OCI-LY1 (cell line): ENCODE results near the gene KREMEN1.

Experiments
- H2AFZ ChIP-seq: fragments of 200-600 bp; sonication (generic), shearing (Covaris generic); 2 replicates; pipeline ENCODE4 v1.6.0; 2014; ENCODE audit warnings: antibody characterized with exemption, mild to moderate bottlenecking, low read length
- H3F3A ChIP-seq: fragments of 200-600 bp; sonication (generic), shearing (Covaris generic); 2 replicates; pipeline ENCODE4 v1.6.0; 2014; ENCODE audit warnings: mild to moderate bottlenecking, antibody characterized with exemption, low read length, moderate library complexity; ENCODE audit not compliant: insufficient read depth
- H3K27ac ChIP-seq: fragments of 200-600 bp; sonication (generic); 2 replicates; pipeline ENCODE4 v1.5.1; 2014; ENCODE audit warnings: low read length, mixed run types, mild to moderate bottlenecking, low read depth; ENCODE audit not compliant: poor library complexity, severe bottlenecking
- H3K27me3 ChIP-seq: fragments of 200-600 bp; sonication (generic); 2 replicates; pipeline ENCODE4 v1.6.0; 2014; ENCODE audit warnings: antibody characterized with exemption, mild to moderate bottlenecking, low read length, moderate library complexity; ENCODE audit not compliant: insufficient read depth
- H3K36me3 ChIP-seq: fragments of 200-600 bp; sonication (generic); 2 replicates; pipeline ENCODE4 v1.6.1; 2014; ENCODE audit warnings: mild to moderate bottlenecking, antibody characterized with exemption, low read length, moderate library complexity, mixed read lengths; ENCODE audit not compliant: insufficient read depth
- H3K4me1 ChIP-seq: fragments of 200-600 bp; sonication (generic); 2 replicates; pipeline ENCODE4 v1.5.1; 2014; ENCODE audit warnings: mild to moderate bottlenecking, low read length, moderate library complexity; ENCODE audit not compliant: insufficient read depth, severe bottlenecking
- H3K4me2 ChIP-seq: fragments of 200-600 bp; sonication (generic), shearing (Covaris generic); 2 replicates; pipeline ENCODE4 v1.6.1; 2014; ENCODE audit warnings: low read length
- H3K4me3 ChIP-seq: fragments of 200-600 bp; sonication (generic); 2 replicates; pipeline ENCODE4 v1.5.1; 2014; ENCODE audit warnings: low read length, low read depth, mild to moderate bottlenecking, mixed read lengths; ENCODE audit not compliant: poor library complexity, severe bottlenecking
- H3K79me2 ChIP-seq: fragments of 200-600 bp; shearing (Covaris generic); 2 replicates; pipeline ENCODE4 v1.6.1; 2016; ENCODE audit warnings: mixed run types, low read length, mixed read lengths; ENCODE audit not compliant: insufficient read depth
- H3K9ac ChIP-seq: fragments of 200-600 bp; sonication (generic), shearing (Covaris generic); 2 replicates; pipeline ENCODE4 v1.6.1; 2014; ENCODE audit warnings: mild to moderate bottlenecking, low read length, mixed read lengths
- H3K9me2 ChIP-seq: fragments of 200-600 bp; sonication (generic), shearing (Covaris generic); 2 replicates; pipeline ENCODE4 v1.6.1; 2014; ENCODE audit warnings: low read depth, mild to moderate bottlenecking, low read length, mixed read lengths
- H3K9me3 ChIP-seq: fragments of 200-600 bp; shearing (Covaris generic); 2 replicates; pipeline ENCODE4 v1.6.1; 2014; ENCODE audit warnings: low read length, mixed read lengths
- H4K20me1 ChIP-seq: fragments of 200-600 bp; sonication (generic), shearing (Covaris generic); 2 replicates; pipeline ENCODE4 v1.6.0; 2016; ENCODE audit warnings: mild to moderate bottlenecking, low read length; ENCODE audit not compliant: insufficient read depth
- CTCF ChIP-seq: fragments of 200-600 bp; sonication (generic), shearing (Covaris generic); IDR thresholded peaks from 2 replicates; pipeline ENCODE4 v1.5.1; 2017; ENCODE audit warnings: mild to moderate bottlenecking, antibody characterized with exemption, low read length, moderate library complexity, mixed read lengths
- EZH2 ChIP-seq: fragments of 200-600 bp; sonication (generic), shearing (Covaris generic); IDR thresholded peaks from 2 replicates; pipeline ENCODE4 v1.8.0; 2017; ENCODE audit warnings: borderline replicate concordance, mixed run types, mild to moderate bottlenecking, antibody characterized with exemption, low read length, moderate library complexity, mixed read lengths

KREMEN1 gene

GRCh38 chr22:29088809-29089208, 16.0 kb downstream of the KREMEN1 start:
- no peaks in the 10 kb centered on the region for H4K20me1 ChIP-seq
- no peaks in the 10 kb centered on the region for H3K9me2 ChIP-seq
- H3K36me3 ChIP-seq: no peaks in the 10 kb centered on the region
- no peaks in the 10 kb centered on the region for H3K4me1 ChIP-seq
- H3K9me3 ChIP-seq: no peaks in the 10 kb centered on the region
- H3K79me2 ChIP-seq: no peaks in the 10 kb centered on the region
- no peak overlapping the region for H3K9ac ChIP-seq
- TF ChIP-seq EZH2 (no peak), CTCF (no peak)
- no peak overlapping the region for H2AFZ ChIP-seq
- H3F3A ChIP-seq: no peaks in the 10 kb centered on the region
- no peak overlapping the region for H3K27ac ChIP-seq
- H3K4me3 ChIP-seq: no peak overlapping the region
- H3K27me3 ChIP-seq: no peaks in the 10 kb centered on the region
- no peak overlapping the region for H3K4me2 ChIP-seq

- no peaks in the 10 kb centered on the region for H3K79me2 ChIP-seq
- H3K27ac ChIP-seq: no peak overlapping the region
- H3K4me1 ChIP-seq: no peaks in the 10 kb centered on the region
- no peaks in the 10 kb centered on the region for H3K36me3 ChIP-seq
- H4K20me1 ChIP-seq: no peaks in the 10 kb centered on the region
- H2AFZ ChIP-seq: no peak overlapping the region
- no peak overlapping the region for H3K9ac ChIP-seq
- no peaks in the 10 kb centered on the region for H3K9me2 ChIP-seq
- H3F3A ChIP-seq: no peaks in the 10 kb centered on the region
- H3K27me3 ChIP-seq: no peaks in the 10 kb centered on the region
- TF ChIP-seq EZH2 (no peak), CTCF (no peak)
- H3K4me2 ChIP-seq: no peak overlapping the region
- no peaks in the 10 kb centered on the region for H3K9me3 ChIP-seq
- H3K4me3 ChIP-seq: no peak overlapping the region
Measured at GRCh38 chr22:29089507-29089906, 16.7 kb downstream of the KREMEN1 start.

GRCh38 chr22:29090039-29090438, 17.2 kb downstream of the KREMEN1 start:
- H3K27ac ChIP-seq: no peak overlapping the region
- no peak overlapping the region for H2AFZ ChIP-seq
- no peaks in the 10 kb centered on the region for H3K36me3 ChIP-seq
- H3K9me2 ChIP-seq: no peaks in the 10 kb centered on the region
- H3K79me2 ChIP-seq: no peaks in the 10 kb centered on the region
- no peaks in the 10 kb centered on the region for H3K4me1 ChIP-seq
- no peaks in the 10 kb centered on the region for H3F3A ChIP-seq
- no peaks in the 10 kb centered on the region for H4K20me1 ChIP-seq
- no peak overlapping the region for H3K4me2 ChIP-seq
- no peaks in the 10 kb centered on the region for H3K9me3 ChIP-seq
- no peaks in the 10 kb centered on the region for H3K27me3 ChIP-seq
- no peak for TF ChIP-seq CTCF
- no peak for TF ChIP-seq EZH2
- no peak overlapping the region for H3K9ac ChIP-seq
- no peak overlapping the region for H3K4me3 ChIP-seq
